HG02938 (cell line): ENCODE results near the gene CLP1.
A peak's percentile ranks its signal among the peaks of the same experiment; 100 is the strongest.
"Not testable (repeated sequence)": the region's sequence is repeated elsewhere in the genome, so short reads cannot be mapped to it uniquely, and the experiment has no call there.

ENCODE experiments used
- ATAC-seq: cut with Tn5 transposase; IDR thresholded peaks from one replicate; pipeline ENCODE4 v1.9.1; 2021; ENCODE audit warnings: mild to moderate bottlenecking, moderate library complexity; ENCODE audit not compliant: unreplicated experiment

The CLP1 gene

GRCh38 chr11:57640068-57640800, 17.3 kb upstream of the CLP1 start:
- no peak for ATAC-seq

GRCh38 chr11:57641011-57641807, 16.4 kb upstream of the CLP1 start:
- ATAC-seq = no peak

- no peak for ATAC-seq
Observed at GRCh38 chr11:57643802-57644201, 13.8 kb upstream of the CLP1 start.

GRCh38 chr11:57644748-57645688, 12.5 kb upstream of the CLP1 start:
- peak; percentile 61 for ATAC-seq

- ATAC-seq = no peak
Observed at GRCh38 chr11:57645689-57646085, 11.9 kb upstream of the CLP1 start.

- ATAC-seq = no peak
Observed at GRCh38 chr11:57646194-57646798, 11.3 kb upstream of the CLP1 start.

GRCh38 chr11:57646799-57647303, 10.7 kb upstream of the CLP1 start:
- ATAC-seq = no peak

- ATAC-seq = no peak
Observed at GRCh38 chr11:57647372-57647771, 10.2 kb upstream of the CLP1 start.

GRCh38 chr11:57647960-57648800, 9.4 kb upstream of the CLP1 start:
- no peak for ATAC-seq

- ATAC-seq = no peak
Observed at GRCh38 chr11:57648801-57649735, 8.5 kb upstream of the CLP1 start.

- no peak for ATAC-seq
Observed at GRCh38 chr11:57649826-57650738, 7.5 kb upstream of the CLP1 start, which contains the start of gene YPEL4. Gene YPEL4 (minus strand): TSS chr11:57649912. CDS start chr11:57647107, 2,805 bp downstream.

GRCh38 chr11:57650739-57651090, 6.8 kb upstream of the CLP1 start:
- no peak for ATAC-seq

GRCh38 chr11:57651408-57651807, 6.2 kb upstream of the CLP1 start:
- ATAC-seq = no peak

GRCh38 chr11:57652230-57652629, 5.3 kb upstream of the CLP1 start:
- not testable (repeated sequence) for ATAC-seq

- no peak for ATAC-seq
Observed at GRCh38 chr11:57652662-57653061, 4.9 kb upstream of the CLP1 start.

- ATAC-seq = no peak
Observed at GRCh38 chr11:57653163-57653562, 4.4 kb upstream of the CLP1 start.

GRCh38 chr11:57656885-57657193, 723 bp upstream of the CLP1 start:
- ATAC-seq = no peak

- ATAC-seq = no peak
Observed at GRCh38 chr11:57658023-57658361, 430 bp downstream of the CLP1 start.
